RCC 7860 (cell line): ENCODE measurements around the gene KCNG2.
"Not testable (repeated sequence)": the region's sequence is repeated elsewhere in the genome, so short reads cannot be mapped to it uniquely, and the experiment has no call there.

Experiments
- DNase-seq: peaks from one replicate; pipeline ENCODE4 v3.0.0-alpha.2; 2015; ENCODE audit warnings: low spot score
- FAIRE-seq: peaks from 2 replicates; lab custom pipeline; 2012; peaks lifted over from hg19 to GRCh38; lab: Jason Lieb, UNC

KCNG2 gene

GRCh38 chr18:79797518-79798345 lies at the start of gene KCNG2:
TSS of gene KCNG2 (plus strand) at chr18:79797938. CDS start at chr18:79863668, 65,730 bp downstream.
- no peak for DNase-seq

GRCh38 chr18:79748321-79749180 lies 49.2 kb upstream of the KCNG2 start:
- no peak for FAIRE-seq
- DNase-seq = no peak

More at GRCh38 chr18:79797518-79798345, at the start of gene KCNG2:
- FAIRE-seq = no peak

- no peak for FAIRE-seq
Measured at GRCh38 chr18:79749251-79750191, 48.2 kb upstream of the KCNG2 start.

DNA sequence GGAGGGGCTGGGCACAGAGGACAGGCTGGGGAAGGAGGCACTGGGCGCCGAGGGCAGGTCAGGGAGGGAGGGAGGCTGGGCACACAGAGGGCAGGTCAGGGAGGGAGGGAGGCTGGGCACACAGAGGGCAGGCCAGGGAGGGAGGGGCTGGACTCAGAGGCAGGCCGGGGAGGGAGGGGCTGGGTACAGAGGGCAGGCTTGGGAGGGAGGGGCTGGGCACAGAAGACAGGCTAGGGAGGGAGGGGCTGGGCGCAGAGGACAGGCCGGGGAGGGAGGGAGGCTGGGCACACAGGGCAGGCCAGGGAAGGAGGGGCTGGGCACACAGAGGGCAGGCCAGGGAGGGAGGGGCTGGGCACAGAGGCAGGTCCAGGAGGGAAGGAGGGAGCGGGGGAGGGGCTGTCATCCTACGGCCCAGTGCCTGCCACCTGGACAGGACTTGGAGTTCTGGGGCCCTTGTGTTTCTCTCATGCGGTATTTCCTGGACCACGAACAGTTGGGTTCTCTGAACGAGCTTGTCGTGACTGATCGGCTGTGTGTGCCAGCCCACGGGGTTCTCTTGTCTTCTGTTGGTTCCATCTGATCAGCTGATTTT lies 46.7 kb upstream of the KCNG2 start:
- FAIRE-seq = no peak

More at GRCh38 chr18:79749251-79750191, 48.2 kb upstream of the KCNG2 start:
- no peak for DNase-seq

GRCh38 chr18:79751918-79752578 lies 45.7 kb upstream of the KCNG2 start:
- DNase-seq, FAIRE-seq: not testable (repeated sequence)

More for the DNA sequence above, 46.7 kb upstream of the KCNG2 start:
- DNase-seq = no peak

- FAIRE-seq, DNase-seq: not testable (repeated sequence)
Measured at GRCh38 chr18:79752946-79753345, 44.8 kb upstream of the KCNG2 start.

DNA sequence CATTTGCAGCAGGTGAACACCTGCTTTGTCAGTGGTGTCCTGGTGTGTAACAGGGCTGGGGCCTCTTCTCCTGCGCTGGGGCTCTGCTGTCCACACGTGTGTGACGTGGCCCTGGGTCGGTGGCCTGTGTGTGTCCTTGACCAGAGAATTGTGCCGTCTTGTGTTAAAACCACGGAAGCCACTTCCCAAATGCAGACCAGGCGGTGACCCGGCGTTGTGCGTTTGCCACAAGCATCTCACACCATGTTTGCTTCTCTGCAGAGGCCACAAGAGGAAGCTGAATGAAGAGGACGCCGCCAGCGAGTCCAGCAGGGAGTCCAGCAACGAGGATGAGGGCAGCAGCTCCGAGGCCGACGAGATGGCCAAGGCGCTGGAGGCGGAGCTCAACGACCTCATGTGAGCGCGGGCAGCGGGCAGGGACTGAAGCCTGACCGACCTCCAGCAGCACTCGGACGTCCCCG lies 44.3 kb upstream of the KCNG2 start:
- no peak for DNase-seq
- FAIRE-seq = no peak

DNA sequence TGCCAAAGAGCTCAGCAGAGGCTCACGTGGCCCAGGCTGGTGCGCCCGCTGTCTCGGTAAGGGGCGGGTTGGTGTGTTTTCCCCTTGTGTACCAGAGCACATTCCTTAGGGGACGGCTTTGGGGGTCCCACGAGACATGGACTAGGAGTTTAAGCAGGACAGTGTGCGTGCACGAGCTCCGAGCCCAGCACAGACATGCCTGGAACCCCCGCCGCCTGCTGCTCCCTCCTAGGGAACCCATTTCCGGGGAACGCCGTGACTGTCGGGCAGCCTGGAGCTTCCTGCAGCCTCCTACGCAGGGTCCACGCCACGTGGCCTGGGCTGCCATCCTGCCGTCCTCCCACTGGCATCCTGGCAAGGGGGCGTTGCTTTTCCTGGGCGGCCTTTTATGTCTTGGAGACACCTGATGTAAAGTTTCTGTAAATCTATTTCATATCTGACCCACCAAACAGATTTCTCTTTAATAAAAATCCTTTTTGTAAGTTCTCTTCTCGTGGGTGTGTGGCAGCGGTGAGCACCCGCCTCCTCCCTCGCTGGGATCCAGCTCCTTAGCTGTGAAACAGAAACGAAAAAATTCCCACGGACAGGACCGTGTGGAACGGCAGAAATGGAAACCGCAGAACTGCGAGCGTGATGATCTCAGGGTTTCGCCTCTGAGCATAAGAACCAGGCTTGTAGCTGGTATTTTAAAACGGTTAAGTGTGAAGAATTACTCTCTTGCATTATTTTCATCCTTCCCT lies 43.5 kb upstream of the KCNG2 start:
- no peak for FAIRE-seq
- DNase-seq = no peak

DNA sequence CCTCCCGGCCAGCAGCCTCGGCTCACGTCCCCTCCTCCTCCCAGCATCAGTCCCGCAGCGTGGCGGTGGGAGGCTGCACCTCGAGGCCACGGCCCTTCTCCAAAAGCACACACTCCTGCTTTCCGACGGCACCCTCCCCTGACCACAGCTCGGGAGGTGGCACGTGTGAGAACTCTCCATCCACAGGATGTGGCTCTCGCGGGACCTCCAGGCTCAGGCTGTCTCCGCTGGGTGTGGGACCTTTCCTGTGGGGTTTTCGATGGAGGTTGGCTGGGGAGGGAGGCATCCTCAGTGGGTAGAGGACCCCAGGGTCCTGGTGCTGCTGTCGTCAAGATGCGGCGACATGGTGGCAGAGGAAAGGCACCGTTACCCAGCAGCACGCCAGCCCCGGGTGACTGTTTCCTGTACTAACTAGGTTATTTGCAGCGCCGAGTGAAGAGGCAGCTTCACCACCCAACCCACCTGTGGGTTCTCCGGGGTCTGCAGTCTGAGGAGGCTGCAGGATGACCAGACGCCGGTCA lies 42.8 kb upstream of the KCNG2 start:
- FAIRE-seq = no peak
- no peak for DNase-seq

GRCh38 chr18:79755496-79756142 lies 42.1 kb upstream of the KCNG2 start:
- DNase-seq = no peak
- no peak for FAIRE-seq

- no peak for DNase-seq
- no peak for FAIRE-seq
Measured at GRCh38 chr18:79756143-79756500, 41.6 kb upstream of the KCNG2 start.

DNA sequence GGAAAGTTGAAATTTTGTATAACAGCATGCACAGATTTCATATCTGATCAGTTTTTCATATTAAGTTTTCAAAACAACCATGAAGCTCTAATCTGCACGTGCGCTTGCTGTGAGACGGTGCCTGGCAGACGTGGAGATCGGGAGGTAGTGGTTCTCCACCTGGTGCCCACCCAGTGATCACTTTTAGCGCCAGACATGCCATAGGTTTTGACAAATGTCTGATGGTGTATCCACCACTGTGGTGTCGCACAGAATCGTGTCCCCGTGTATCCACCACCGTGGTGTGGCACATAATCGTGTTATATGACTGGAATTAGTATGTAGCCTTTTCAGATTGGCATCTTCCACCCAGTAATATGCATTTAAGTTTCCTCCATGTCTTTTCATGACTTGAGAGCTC lies 40.9 kb upstream of the KCNG2 start:
- no peak for DNase-seq
- no peak for FAIRE-seq

- DNase-seq = no peak
- FAIRE-seq = no peak
Measured at GRCh38 chr18:79760348-79760747, 37.4 kb upstream of the KCNG2 start.

DNA sequence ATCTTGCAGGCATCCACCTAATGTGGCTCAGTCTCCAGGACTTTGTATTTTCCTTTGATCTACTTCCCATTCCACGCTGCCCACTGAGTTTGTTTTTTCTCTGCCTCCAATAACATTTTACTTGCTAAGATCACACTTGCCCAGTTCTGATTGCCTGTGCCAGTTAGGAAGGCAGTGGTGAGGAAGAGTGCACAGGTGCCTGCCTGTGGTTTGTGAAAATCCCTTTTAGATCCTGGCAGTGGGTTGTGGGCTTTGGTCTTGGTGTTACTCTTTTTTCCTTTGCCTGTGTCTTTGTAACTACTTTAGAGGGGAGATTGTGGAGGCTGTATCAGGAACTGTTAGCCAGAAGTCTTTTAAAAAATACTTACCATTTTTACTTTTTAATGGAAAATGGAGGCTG lies 36.9 kb upstream of the KCNG2 start:
- FAIRE-seq (no peak), DNase-seq (no peak)

GRCh38 chr18:79763407-79763806 lies 34.3 kb upstream of the KCNG2 start:
- no peak for FAIRE-seq

GRCh38 chr18:79764131-79764530 lies 33.6 kb upstream of the KCNG2 start:
- FAIRE-seq (no peak), DNase-seq (no peak)

More at GRCh38 chr18:79763407-79763806, 34.3 kb upstream of the KCNG2 start:
- no peak for DNase-seq

- no peak for FAIRE-seq
Measured at GRCh38 chr18:79765491-79766245, 32.1 kb upstream of the KCNG2 start.

More at GRCh38 chr18:79765491-79766245, 32.1 kb upstream of the KCNG2 start:
- no peak for DNase-seq
